ENCODE measurements around the gene AS3MT.
"Not testable (repeated sequence)": the region's sequence is repeated elsewhere in the genome, so short reads cannot be mapped to it uniquely, and the experiment has no call there.

The AS3MT gene

DNA sequence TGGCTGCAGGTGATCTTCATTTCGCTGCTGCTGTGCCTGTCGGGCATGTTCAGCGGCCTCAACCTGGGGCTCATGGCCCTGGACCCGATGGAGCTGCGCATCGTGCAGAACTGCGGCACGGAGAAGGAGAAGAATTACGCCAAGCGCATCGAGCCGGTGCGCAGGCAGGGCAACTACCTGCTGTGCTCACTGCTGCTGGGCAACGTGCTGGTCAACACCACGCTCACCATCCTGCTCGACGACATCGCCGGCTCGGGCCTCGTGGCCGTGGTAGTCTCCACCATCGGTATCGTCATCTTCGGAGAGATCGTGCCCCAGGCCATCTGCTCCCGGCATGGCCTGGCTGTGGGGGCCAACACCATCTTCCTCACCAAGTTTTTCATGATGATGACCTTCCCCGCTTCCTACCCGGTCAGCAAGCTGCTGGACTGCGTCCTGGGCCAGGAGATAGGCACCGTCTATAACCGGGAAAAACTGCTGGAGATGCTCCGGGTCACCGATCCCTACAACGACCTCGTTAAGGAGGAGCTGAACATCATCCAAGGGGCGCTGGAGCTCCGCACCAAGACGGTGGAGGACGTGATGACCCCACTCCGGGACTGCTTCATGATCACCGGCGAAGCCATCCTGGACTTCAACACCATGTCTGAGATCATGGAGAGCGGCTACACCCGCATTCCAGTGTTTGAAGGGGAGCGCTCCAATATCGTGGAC, 50.1 kb downstream of the AS3MT start:
- no peak for DNase-seq (ENCODE audit: low read depth in 1 of 2, low spot score in 1 of 2)

DNA sequence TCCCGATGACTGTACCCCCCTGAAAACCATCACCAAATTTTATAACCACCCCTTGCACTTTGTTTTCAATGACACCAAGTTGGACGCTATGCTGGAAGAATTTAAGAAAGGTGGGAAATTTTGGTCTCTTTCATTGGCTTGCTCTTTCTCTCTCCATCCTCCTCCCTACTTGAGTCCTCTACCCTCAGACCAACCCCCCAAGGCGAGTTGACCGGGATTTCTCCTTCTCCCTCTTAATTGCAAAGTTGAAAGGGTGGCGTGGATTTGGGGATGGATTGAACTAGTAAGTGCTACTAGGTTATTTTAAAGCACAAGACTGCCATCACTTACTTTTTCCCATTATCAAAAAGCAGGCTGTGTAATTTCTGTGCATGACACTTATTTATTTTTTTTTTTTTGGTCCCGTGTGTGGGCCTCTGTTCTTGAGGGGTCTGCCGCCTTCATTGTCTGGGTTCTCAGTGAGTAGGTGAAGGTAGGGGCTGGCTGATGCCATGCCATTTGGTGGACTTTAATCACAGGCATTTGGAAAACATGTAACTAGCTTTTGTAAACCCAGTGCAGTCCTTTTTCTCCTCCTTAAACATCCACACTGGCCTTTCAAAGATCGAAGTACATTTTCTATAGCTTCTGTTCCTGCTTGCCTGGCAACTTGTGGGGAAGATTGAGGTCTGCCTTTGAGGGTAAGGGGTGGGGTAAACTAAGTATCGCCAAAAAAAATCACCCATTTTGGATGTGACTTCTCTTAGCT, 50.9 kb downstream of the AS3MT start:
- no peak for DNase-seq (ENCODE audit: low read depth in 1 of 2, low spot score in 1 of 2)

DNA sequence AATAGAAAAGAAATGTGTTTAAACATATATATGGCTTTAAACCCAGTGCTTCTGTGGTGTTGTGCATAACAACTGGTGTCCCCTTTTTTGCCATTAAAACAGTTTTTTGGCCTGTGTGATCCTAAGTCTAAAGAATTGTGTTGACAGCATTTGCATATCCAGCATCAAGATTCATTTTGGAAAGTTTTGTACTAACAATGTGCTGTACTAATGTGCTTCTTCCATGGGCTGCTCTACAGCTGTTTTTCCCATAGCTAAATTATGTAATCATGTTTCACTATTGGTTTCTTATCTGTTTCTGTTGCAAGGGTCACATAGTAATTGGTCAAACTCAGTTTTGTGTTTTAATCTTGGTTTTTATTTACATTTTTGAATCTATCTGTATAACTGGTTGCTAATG, 54.3 kb downstream of the AS3MT start:
- no peak for DNase-seq (ENCODE audit: low read depth in 1 of 2, low spot score in 1 of 2)

DNA sequence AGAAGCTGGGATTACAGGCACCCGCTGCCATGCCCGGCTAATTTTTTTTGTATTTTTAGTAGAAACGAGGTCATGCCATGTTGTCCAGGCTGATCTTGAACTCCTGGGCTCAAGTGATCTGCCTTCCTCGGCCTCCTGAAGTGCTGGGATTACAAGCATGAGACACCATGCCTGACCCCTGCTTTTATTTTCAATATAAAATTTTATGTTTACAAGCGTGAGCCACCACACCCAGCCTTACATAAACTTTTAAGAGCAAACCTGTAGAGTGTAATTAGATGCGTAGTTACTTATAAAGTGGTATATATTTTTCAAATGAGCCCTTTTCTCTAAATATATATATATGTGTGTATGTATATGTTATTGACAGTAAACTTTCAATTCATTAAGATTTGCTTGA, 57.6 kb downstream of the AS3MT start:
- DNase-seq (ENCODE audit: low read depth in 1 of 2, low spot score in 1 of 2): no peak

DNA sequence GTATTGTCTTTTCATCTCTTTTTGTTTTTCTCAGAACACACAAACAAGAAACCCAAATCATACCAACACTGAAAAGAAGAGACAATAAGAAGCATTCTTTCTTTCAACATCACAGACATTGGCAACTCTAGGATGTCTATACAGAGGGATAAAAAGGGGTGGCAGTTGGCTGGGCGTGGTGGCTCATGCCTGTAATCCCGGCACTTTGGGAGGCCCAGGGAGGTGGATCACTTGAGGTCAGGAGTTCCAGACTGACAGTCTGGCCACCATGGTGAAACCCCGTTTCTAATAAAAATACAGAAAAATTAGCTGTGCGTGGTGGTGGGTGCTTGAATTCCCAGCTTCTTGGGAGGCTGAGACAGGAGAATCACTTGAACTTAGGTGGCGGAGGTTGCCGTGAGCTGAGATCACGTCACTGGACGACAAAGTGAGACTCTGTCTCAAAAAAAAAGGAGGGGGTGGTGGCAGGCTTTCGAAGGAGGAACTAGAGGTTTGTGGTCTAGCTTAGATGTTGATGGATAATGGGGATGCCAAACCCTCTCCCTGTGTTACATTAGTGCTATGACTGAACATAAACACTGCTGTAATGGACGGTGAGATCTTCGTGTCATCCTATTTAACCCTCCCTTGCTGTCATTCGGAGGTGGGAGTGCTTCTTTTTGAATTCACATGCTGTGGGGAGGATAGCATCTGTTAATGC, 58.2 kb downstream of the AS3MT start:
- no peak for DNase-seq (ENCODE audit: low read depth in 1 of 2, low spot score in 1 of 2)

DNA sequence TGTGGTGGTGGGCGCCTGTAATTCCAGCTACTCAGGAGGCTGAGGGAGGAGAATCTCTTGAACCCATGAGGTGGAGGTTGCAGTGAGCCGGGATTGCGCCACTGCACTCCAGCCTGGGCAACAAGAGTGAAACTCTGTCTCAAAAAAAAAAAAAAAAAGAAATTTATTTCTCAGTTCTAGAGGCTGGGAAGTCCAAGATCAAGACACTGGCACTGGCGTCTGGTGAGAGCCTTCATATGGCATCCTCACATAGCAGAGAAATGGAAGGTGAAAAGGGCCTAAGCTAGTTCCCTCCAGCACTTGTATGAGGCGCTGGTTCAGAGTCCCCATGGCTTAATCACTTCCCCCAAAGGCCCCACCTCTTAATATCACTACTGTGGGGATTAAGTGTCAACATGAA, 59.2 kb downstream of the AS3MT start:
- not testable (repeated sequence) for DNase-seq (ENCODE audit: low read depth in 1 of 2, low spot score in 1 of 2)

DNA sequence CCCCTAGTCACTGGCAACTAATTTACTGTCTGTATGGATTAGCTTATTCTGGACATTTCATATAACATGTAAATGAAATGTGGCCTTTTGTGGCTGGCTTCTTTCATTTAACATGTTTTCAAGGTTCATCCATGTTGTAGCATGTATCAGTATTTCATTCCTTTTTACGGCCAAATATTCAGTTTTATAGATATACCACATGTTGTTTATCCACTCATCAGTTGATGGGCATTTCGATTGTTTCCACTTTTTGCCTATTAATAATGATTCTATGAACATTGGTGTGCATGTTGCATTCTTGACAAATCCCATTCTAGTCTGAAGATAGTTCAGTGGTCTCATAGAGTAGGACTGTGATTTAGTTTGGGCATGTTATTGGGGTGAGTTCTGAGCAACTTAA, 61.5 kb downstream of the AS3MT start:
- no peak for DNase-seq (ENCODE audit: low read depth in 1 of 2, low spot score in 1 of 2)

DNA sequence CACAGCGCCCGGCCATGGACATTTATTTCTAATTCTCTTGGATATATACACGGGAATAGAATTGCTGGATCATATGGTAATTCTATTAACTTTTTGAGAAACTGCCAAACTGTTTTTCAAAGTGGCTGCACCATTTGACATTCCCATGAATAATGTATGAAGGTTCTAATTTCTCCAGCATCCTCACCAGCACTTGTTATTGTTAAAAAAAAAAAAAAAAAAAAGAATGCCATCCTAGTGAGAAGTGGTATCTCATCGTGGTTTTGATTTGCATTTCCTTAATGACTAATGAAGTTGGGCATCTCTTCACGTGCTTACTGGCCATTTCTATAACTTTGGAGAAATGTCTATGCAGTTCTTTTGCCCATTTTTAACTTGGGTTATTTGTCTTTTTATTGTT, 62.4 kb downstream of the AS3MT start:
- DNase-seq (ENCODE audit: low read depth in 1 of 2, low spot score in 1 of 2): no peak

DNA sequence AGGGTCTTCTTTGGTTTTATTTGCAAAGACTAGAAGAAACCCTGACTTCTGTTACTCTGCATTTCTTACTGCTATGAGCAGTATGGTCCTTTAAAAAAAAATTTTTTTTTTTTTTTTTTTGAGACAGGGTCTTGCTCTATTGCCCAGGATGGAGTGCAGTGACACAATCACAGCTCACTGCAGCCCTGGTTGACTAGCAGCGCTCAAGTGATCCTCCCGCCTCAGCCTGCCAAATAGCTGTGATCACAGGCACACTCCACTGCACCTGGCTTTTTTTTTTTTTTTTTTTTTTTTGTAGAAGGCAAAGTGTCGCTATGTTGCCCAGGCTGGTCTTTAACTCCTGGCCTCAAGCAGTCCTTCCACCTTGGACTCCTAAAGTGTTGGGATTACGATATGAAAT, 66.2 kb downstream of the AS3MT start:
- no peak for DNase-seq (ENCODE audit: low read depth in 1 of 2, low spot score in 1 of 2)

DNA sequence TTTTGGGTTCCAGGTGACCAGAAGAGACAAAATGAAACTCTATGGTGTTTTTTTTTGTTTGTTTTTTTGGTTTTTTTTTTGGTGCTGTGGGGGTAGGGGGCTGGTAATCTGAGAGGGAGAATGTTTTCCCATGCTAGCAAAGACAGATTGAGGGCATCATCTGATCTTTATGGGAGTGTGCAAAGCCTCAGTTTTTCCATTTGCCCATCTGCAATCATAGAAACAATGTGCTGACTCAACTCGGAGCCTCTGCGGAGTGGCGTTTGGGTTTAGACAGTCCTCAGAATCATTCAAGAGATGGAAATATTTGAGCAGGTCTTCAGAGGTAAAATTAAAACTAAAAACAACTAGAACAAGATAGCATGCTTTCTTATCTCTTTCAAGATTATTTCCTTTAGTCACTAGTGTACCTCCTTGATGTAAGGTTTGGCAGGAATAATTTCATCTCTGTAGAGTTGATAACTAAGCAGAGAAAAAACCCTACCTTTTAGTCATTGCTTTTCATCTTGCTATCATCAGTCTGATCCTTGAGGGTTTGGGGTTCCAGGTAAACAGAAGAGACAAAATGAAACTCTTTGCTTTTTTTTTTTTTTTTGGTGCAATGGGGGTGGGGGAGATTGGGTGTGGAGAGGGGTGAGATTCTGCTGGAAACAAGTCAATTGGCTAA, 66.8 kb downstream of the AS3MT start:
- no peak for DNase-seq (ENCODE audit: low read depth in 1 of 2, low spot score in 1 of 2)

DNA sequence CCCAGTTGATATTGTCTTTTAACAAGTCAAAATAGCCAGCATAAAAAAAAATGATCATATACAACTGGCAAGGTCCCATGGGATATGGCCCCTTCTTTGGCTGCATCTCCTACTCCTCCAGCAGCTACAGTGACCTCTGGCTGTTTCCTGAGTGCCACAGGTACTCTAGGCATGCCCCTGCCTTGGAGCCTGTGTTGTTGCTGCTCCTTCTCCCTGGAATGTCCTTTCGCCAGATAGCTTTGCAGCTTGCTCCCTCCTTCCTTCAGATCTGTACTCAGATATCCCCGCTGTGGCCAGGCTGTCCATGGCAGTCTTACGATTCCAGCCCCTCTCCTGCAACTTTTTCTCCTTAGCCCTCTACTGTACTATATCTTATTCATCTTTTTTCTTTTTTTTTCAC, 72.1 kb downstream of the AS3MT start:
- no peak for DNase-seq (ENCODE audit: low read depth in 1 of 2, low spot score in 1 of 2)

DNA sequence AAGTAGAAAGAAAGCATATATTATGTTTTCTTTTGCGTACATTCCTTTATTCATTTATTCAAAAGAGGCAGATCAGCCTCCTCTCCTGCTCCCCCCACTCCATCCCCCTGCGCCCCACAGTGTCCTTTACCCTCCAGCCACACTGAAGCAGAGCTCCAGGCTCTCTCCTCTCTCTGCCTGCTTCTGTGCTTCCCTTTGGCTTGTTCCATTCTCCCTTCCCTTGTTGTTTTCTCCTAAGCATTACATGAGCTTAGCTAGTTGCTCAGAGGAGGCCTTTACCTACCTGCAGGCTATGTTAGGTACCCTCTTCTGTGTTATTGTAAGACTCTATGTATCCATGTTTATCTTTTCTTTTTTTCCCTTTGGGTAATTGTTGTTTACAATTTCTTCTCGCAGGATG, 76.2 kb downstream of the AS3MT start:
- DNase-seq (ENCODE audit: low read depth in 1 of 2, low spot score in 1 of 2): no peak

DNA sequence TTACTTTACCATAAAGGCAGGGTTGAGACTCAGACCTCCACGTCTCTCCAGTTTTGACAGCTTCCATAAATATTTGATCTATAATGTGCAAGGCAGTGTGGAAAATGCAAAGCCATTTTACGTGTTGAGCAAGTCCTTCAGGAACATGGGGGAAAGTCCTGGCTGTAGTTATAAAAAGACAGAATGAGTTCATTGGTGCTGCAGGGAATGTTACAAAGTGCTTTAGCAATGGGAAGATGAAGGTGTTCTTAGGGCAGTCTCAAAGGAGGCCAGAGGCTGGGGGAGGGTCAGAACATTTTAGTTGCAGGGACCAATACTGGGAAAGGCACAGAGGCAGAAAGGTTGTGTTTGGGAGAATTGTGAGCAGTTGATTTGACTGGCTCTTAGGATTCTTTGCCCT, 76.7 kb downstream of the AS3MT start:
- no peak for DNase-seq (ENCODE audit: low read depth in 1 of 2, low spot score in 1 of 2)

DNA sequence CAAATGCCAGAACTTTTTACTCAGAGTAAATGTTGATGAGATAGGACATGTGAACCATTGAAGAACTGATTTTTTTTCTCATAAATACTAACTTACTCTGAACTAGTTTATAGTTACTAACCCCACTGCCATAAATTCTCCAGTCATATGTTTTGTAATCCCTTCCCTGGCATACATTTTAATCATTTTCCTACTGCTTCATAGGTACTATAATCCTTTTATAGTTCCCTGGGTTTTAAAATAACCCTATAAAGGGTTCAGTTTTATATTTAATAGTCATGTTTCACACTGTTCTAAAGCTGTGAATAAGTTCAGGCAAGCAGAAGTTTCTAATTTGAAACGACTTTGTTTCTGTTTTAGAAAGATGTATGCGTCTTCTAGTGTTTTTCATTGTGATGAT, 77.7 kb downstream of the AS3MT start:
- DNase-seq (ENCODE audit: low read depth in 1 of 2, low spot score in 1 of 2): no peak

DNA sequence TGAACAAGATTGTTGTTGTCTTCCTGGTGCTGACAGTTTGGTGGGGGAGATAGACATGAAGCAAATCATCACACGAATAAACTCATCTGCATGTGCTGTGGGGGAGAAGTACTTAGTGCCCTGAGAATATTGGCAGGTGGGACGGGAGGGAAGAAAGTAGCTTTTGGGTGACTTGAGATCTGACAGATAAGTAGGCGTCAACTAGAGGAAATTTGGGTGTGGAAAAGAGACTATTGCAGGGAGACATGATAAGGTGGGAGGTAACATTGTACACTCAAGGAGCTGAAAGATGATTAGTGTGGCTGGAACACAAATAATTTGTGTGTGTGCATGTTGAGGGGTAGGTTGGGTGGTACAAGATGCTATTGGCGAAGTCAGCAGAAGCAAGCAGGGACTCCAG, 78.9 kb downstream of the AS3MT start:
- no peak for DNase-seq (ENCODE audit: low read depth in 1 of 2, low spot score in 1 of 2)

DNA sequence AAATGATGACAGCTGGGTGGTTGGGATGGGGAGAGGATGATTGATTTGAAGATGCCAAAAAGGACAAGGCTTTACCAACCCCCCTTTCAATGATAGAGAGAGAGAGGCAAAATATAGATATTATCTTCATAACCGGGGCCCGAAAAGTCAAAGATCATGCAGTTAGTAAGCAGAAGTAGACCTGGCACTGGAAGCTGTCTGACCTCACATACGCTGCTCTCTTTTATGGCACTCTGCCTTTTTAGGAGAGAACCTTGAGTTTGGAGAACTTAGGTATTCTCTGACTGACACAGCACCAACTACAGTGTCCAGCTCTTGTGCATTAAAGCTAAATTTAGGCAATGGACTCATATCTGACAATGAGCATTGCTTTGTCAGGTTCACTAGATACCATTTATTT, 79.5 kb downstream of the AS3MT start:
- no peak for DNase-seq (ENCODE audit: low read depth in 1 of 2, low spot score in 1 of 2)

DNA sequence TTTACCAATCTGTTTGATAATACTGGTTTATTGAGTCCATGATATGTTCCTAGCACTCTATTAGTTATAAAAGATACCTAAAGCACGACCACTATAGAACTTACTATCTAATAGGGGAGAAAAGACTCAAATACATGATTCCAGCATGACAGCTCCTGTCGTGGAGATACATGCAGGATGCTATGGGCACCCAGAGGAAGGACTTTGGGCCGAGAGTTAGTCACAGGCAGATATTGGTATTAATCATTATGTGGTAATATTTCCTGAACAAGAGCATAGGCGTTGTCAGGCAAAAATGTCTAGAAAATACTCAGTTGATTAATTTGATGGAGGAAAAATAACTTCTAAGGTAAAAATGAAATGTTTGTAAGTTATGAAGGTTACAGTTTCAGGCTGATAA, 80.6 kb downstream of the AS3MT start:
- no peak for DNase-seq (ENCODE audit: low read depth in 1 of 2, low spot score in 1 of 2)

DNA sequence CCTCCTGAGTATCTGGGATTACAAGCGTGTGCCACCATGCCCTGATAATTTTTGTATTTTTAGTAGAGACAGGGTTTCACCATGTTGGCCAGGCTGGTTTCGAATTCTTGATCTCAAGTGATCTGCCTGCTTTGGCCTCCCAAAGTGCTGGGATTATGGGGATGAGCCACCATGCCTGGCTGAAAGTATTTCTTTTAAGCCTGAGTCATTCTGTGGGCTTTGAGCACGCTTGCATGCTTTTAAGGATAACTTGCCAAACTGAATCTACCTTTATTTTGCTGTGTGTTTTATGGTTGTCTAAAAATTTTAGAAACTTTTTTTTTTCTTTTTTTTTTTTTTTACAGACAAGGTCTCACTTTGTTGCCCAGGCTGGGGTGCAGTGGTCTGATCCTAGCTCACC, 82.0 kb downstream of the AS3MT start:
- DNase-seq (ENCODE audit: low read depth in 1 of 2, low spot score in 1 of 2): no peak

Measured in stimulated activated CD4-positive, alpha-beta T cell treated with anti-CD3 and anti-CD28 coated beads, Interleukin-15, amount 100 ng/mL, for 1 hour (primary cell).